GM04503 (cell line): Measurements from ENCODE around the gene ARPC2.

Experiments used
- DNase-seq: peaks from one replicate; pipeline ENCODE4 v3.0.0-alpha.2; 2012; ENCODE audit warnings: low read depth

ARPC2 gene

DNA sequence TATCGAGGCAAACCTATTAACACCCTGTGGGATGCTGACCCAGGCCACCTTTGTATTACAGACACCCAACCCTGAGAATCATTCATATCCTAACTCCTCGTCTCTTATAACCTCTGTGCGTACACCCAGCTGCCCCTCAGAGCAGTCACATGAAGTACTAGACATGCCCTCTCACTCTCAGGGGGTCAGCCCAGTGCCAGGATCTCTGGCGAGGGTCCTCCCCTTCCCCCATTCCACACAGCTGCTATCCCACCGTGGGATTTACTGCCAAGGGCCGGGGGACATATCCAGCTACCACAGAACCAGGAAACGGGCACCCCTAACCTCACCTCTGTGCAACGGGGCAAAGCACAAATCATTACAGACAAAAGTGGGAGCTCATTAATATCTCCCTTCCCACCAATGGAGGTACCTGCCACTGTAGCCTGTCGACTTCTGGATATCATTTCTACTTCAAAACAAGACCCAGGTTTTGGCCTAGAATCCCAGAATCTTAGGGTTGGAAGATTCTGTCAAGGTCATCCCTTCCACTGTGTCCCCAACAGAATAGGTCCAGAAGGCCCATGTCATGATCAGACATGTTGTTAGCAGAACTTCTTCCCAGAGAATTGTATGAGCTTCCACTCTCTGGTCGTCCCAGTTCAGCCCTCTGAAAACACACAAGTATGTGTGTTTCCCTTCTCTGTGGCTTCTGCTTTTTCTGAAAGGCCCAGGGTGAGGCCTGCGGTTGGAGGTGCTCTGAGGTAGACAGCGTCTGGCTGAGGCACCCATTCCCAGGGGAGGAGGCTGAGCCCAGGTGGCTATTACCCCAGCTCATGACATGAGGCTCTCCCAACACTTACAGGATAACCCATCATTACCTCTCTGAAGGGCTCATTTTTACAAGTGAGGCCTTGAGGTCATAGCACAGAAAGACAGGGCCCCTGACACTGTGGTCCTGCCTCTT lies 73.6 kb downstream of the ARPC2 start:
- DNase-seq, result no peak

GRCh38 chr2:218291318-218292047 lies 74.5 kb downstream of the ARPC2 start:
- no peak for DNase-seq

- DNase-seq, result no peak
Observed at GRCh38 chr2:218292048-218293014, 75.3 kb downstream of the ARPC2 start, which contains the start of gene TMBIM1. TSS of gene TMBIM1 (minus strand) at chr2:218292503. CDS start at chr2:218282141, 10,362 bp downstream.

DNA sequence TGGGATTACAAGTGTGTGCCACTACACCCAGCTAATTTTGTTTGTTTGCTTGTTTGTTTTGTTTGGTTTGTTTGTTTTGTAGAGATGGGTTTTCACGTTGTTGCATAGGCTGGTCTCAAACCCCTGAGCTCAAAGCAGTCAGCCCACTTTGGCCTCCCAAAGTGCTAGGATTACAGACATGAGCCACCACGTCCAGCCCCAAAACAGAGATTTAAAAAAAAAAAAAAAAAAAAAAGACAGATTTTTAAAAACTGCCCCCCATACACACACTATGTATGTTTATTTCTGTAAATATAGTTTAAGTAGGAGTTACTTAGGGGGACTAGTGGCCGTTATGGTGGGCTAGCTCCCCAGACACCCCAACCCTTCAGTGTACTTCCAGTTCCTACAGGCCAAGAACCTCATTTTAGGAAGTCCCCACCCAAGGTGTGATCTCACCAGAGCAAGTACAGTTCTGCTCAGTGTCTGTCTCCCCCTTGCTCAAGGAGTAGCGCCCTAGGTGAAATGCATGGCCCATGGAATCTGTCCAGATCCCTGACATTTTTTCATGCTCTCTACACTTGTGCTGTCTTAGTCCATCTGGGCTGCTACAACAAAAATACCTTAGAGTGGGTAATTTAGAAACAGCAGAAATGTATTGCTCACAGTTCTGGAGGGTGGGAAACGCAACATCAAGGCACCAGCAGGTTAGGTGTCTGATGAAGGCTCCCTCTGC lies 76.9 kb downstream of the ARPC2 start:
- DNase-seq, result no peak

- DNase-seq, result no peak
Observed at GRCh38 chr2:218294430-218295022, 77.5 kb downstream of the ARPC2 start.

- no peak for DNase-seq
Observed at GRCh38 chr2:218295029-218295428, 78.0 kb downstream of the ARPC2 start.

DNA sequence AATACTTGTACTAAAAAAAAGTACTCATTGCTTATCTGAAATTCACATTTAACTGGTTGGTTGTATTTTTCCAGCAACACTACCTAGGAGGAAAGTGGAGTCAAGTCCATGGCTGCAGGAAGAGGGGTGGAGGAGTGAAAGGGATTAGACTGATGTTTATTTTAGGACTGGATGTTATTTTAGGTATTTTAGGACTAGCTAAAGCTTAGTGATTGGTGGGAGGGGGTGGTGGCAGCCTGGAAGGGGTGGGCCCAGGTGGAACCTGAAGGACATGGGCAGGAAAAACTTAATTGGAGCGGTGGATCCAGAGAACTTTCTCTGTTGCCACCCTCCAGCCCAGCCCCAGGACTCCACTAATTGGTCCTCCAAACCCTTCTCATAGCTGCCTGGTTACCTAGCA lies 79.2 kb downstream of the ARPC2 start:
- no peak for DNase-seq

DNA sequence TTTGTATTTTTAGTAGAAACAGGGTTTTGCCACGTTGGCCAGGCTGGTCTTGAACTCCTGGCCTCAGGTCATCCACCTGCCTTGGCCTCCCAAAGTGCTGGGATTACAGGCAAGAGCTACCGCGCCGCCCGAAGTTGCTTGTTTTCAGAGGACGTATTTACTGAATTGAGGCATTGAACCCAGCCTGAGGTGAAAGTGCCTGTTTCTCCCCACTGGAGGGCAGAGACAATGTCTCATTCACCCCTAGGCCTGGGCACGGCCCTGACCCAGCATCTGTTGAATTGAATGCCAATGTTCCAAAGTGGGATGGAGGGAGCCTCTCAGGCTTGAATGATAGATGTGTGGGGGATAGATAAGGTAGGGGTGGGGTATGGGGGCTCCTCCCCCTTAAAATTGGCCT lies 79.9 kb downstream of the ARPC2 start:
- DNase-seq, result no peak

GRCh38 chr2:218298314-218298875 lies 81.4 kb downstream of the ARPC2 start:
- no peak for DNase-seq

- DNase-seq, result no peak
Observed at GRCh38 chr2:218300141-218300540, 83.2 kb downstream of the ARPC2 start.

- no peak for DNase-seq
Observed at GRCh38 chr2:218301176-218301819, 84.3 kb downstream of the ARPC2 start.
